Activated T-cell treated with anti-CD3 and anti-CD28 coated beads, Interleukin-2, amount 50 U/mL, for 72 hours (primary cell): ENCODE results near the gene DLX3. TPM values are rescaled to one million over a fixed set of nuclear protein-coding genes. Genes with fewer than 3 reads are reported as not detected.
A peak's percentile ranks its signal among the peaks of the same experiment; 100 is the strongest.

Experiments used
- ATAC-seq, 2 donors: fragments of 150-1000 bp; cut with Tn5 transposase; replicated peaks in 1 of 2; 2 replicates each; pipeline ENCODE4 v1.10.0; 2021; ENCODE audit warnings: moderate library complexity in 2 of 2, mild to moderate bottlenecking in 1 of 2
- DNase-seq, 2 donors: peaks; one replicate each; pipeline ENCODE4 v3.0.0; 2021 to 2022; ENCODE audit warnings: mixed read lengths in 1 of 2
- H3K27ac Mint-ChIP-seq: one replicate; pipeline ENCODE4 v1.8.0; 2022; ENCODE audit warnings: mild to moderate bottlenecking, moderate library complexity, mixed read lengths
- H3K27me3 Mint-ChIP-seq: one replicate; pipeline ENCODE4 v1.8.0; 2022; ENCODE audit warnings: low read depth, mixed read lengths
- H3K36me3 Mint-ChIP-seq, 2 donors: one replicate each; pipeline ENCODE4 v1.8.0; 2022; ENCODE audit warnings: mixed read lengths in 2 of 2, mild to moderate bottlenecking in 1 of 2; ENCODE audit not compliant: insufficient read depth in 2 of 2
- H3K4me1 Mint-ChIP-seq: one replicate; pipeline ENCODE4 v1.8.0; 2022; ENCODE audit warnings: low read depth, mixed read lengths
- H3K4me3 Mint-ChIP-seq, 2 donors: one replicate each; pipeline ENCODE4 v1.8.0; 2022; ENCODE audit warnings: mild to moderate bottlenecking in 2 of 2, mixed read lengths in 2 of 2, moderate library complexity in 2 of 2
- H3K9me3 Mint-ChIP-seq, 2 donors: one replicate each; pipeline ENCODE4 v1.8.0; 2022; ENCODE audit warnings: mixed read lengths in 2 of 2
- total RNA-seq, 2 donors: library from RNA; stranded (reverse); gene quantifications; one replicate each; pipeline ENCODE4 v1.2.3, GENCODE V29; 2022

The DLX3 gene
- total RNA-seq, 2 donors from 2014 or later = 0.12 TPM; not detected in 1

- ATAC-seq = no peak
- Mint-ChIP-seq H3K36me3 (no peaks in the 10 kb centered on the region), H3K27me3 (peaks cover 24% of the 10 kb centered on the region)
Measured at GRCh38 chr17:49944273-49944870, 50.7 kb downstream of the DLX3 start.

GRCh38 chr17:49942947-49943346 lies 52.1 kb downstream of the DLX3 start:
- no peak overlapping the region for H3K4me3 Mint-ChIP-seq
- ATAC-seq = no peak
- peak overlapping the region; percentile 9 for H3K27ac Mint-ChIP-seq
- peaks cover 27% of the 10 kb centered on the region for H3K27me3 Mint-ChIP-seq
- H3K4me1 Mint-ChIP-seq = no peaks in the 10 kb centered on the region
- no peaks in the 10 kb centered on the region for H3K36me3 Mint-ChIP-seq
- DNase-seq = no peak
- no peaks in the 10 kb centered on the region for H3K9me3 Mint-ChIP-seq

More at GRCh38 chr17:49944273-49944870, 50.7 kb downstream of the DLX3 start:
- H3K4me3 Mint-ChIP-seq = no peak overlapping the region
- DNase-seq = no peak
- no peaks in the 10 kb centered on the region for H3K4me1 Mint-ChIP-seq
- no peak overlapping the region for H3K27ac Mint-ChIP-seq
- no peaks in the 10 kb centered on the region for H3K9me3 Mint-ChIP-seq

- no peaks in the 10 kb centered on the region for H3K4me1 Mint-ChIP-seq
- no peaks in the 10 kb centered on the region for H3K9me3 Mint-ChIP-seq
- ATAC-seq (no peak), DNase-seq (no peak)
- H3K36me3 Mint-ChIP-seq = no peaks in the 10 kb centered on the region
- no peak overlapping the region for H3K4me3 Mint-ChIP-seq
- no peak overlapping the region for H3K27ac Mint-ChIP-seq
- peaks cover 30% of the 10 kb centered on the region for H3K27me3 Mint-ChIP-seq
Measured at GRCh38 chr17:49941427-49941826, 53.6 kb downstream of the DLX3 start.

Other genes with a start within 250 kb of the DLX3 start
- 10 to 100 TPM; 19.5 to 29.3 TPM for gene FAM117A, start 231.1 kb downstream of the DLX3 start, total RNA-seq
- gene KAT7, start 206.5 kb downstream of the DLX3 start, total RNA-seq = 10 to 100 TPM; 83.9 to 85.9 TPM
- not detected for gene TAC4, start 147.2 kb downstream of the DLX3 start, total RNA-seq
- 1 to 10 TPM; 1.9 to 3.0 TPM for gene DLX4, start 26.0 kb downstream of the DLX3 start, total RNA-seq
- gene ITGA3, start 60.9 kb upstream of the DLX3 start, total RNA-seq = 10 to 100 TPM; 16.6 to 16.9 TPM
- 10 to 100 TPM; 26.6 to 34.6 TPM for gene PDK2, start 100.1 kb upstream of the DLX3 start, total RNA-seq
- gene SAMD14, start 134.9 kb upstream of the DLX3 start, total RNA-seq = 1 to 10 TPM; 3.3 to 6.9 TPM
- gene PPP1R9B, start 155.5 kb upstream of the DLX3 start, total RNA-seq = 100 to 1,000 TPM; 111 to 128 TPM
- gene SGCA, start 170.8 kb upstream of the DLX3 start, total RNA-seq = 1 to 10 TPM; 1.7 to 2.3 TPM
- gene COL1A1, start 206.4 kb upstream of the DLX3 start, total RNA-seq = 10 to 100 TPM in 1 of 2 donors, 1 to 10 TPM in 1; 9.8 to 10.3 TPM